Panc1 (cell line): ENCODE data around the gene IVD. TPM values are rescaled to one million over a fixed set of nuclear protein-coding genes. Genes with fewer than 3 reads are reported as not detected.

Source experiments
- ATAC-seq: fragments of 200-7000 bp; cut with Tn5 transposase; 2 replicates; pipeline ENCODE4 v1.9.1; 2020; ENCODE audit warnings: mild to moderate bottlenecking, moderate library complexity
- BruUV-seq: library from RNA; stranded (reverse); fragments of 400-500 nt; replicated peaks from 2 replicates; lab custom pipeline; 2021; lab: Mats Ljungman, UMichigan
- CTCF ChIA-PET: fragments of 300-600 bp; sonication (Branson Sonifier 250); formaldehyde crosslinking; loops from one replicate; lab custom pipeline; 2022; ENCODE audit warnings: antibody characterized with exemption; lab: Charles Lee
- POLR2A ChIA-PET: fragments of 300-600 bp; sonication (Branson Sonifier 250); formaldehyde crosslinking; loops from one replicate; lab custom pipeline; 2022; ENCODE audit warnings: antibody characterized with exemption; lab: Charles Lee
- DNase-seq: peaks from one replicate; pipeline ENCODE4 v3.0.0-alpha.2; 2010; ENCODE audit warnings: low read depth, low spot score
- H3K27ac ChIP-seq: 2 replicates; pipeline ENCODE4 v1.5.1; 2011; ENCODE audit warnings: mild to moderate bottlenecking, low read length, inconsistent platforms
- H3K27me3 ChIP-seq: fragments of 200-500 bp; sonication (Bioruptor generic); 2 replicates; pipeline ENCODE4 v1.6.0; 2014; ENCODE audit warnings: low read length, inconsistent platforms; ENCODE audit not compliant: control insufficient read depth, insufficient read depth
- H3K36me3 ChIP-seq: fragments of 200-500 bp; sonication (Bioruptor generic); 2 replicates; pipeline ENCODE4 v1.5.1; 2014; ENCODE audit warnings: inconsistent platforms, mild to moderate bottlenecking, low read length, moderate library complexity; ENCODE audit not compliant: control insufficient read depth, insufficient read depth
- H3K4me1 ChIP-seq: 2 replicates; pipeline ENCODE4 v1.5.1; 2011; ENCODE audit warnings: inconsistent platforms, mild to moderate bottlenecking, low read length, moderate library complexity; ENCODE audit not compliant: control insufficient read depth, insufficient read depth
- H3K4me3 ChIP-seq, 2 experiments: 2 replicates each; pipeline ENCODE4 v1.5.1; 2011 to 2012; ENCODE audit warnings: low read depth in 2 of 2, low read length in 2 of 2, mild to moderate bottlenecking in 2 of 2, inconsistent platforms in 1 of 2, moderate library complexity in 1 of 2
- H3K9me3 ChIP-seq: fragments of 200-500 bp; sonication (Bioruptor generic); 2 replicates; pipeline ENCODE4 v1.5.1; 2014; ENCODE audit warnings: low read depth, mild to moderate bottlenecking, inconsistent platforms, low read length, moderate library complexity; ENCODE audit not compliant: control insufficient read depth, insufficient read depth
- POLR2AphosphoS5 ChIP-seq: IDR thresholded peaks from 2 replicates; pipeline ENCODE4 v1.6.1; 2012; ENCODE audit warnings: mild to moderate bottlenecking, low read depth, low read length, moderate library complexity
- REST ChIP-seq, 2 experiments: IDR thresholded peaks; 2 replicates each; pipeline ENCODE4 v1.6.1; 2011 to 2012; ENCODE audit warnings: low read depth in 2 of 2, control low read depth in 1 of 2, low read length in 1 of 2, mild to moderate bottlenecking in 1 of 2, moderate library complexity in 1 of 2; ENCODE audit not compliant: insufficient read depth in 1 of 2
- SIN3A ChIP-seq: IDR thresholded peaks from 2 replicates; pipeline ENCODE4 v1.6.1; 2012; ENCODE audit warnings: low read depth, mild to moderate bottlenecking, low read length, moderate library complexity, borderline replicate concordance; ENCODE audit not compliant: insufficient read depth
- TCF7L2 ChIP-seq: IDR thresholded peaks from 2 replicates; pipeline ENCODE4 v1.6.1; 2011; ENCODE audit warnings: mild to moderate bottlenecking, low read depth, low read length, inconsistent platforms
- in situ Hi-C: cut with HindIII; loops from 2 replicates; pipeline ENCODE4 v1.10.0; 2016; ENCODE audit warnings: low sequenced_read_pairs, low pct_unique_long_range_greater_than_20kb
- intact Hi-C: fragments of 100-400 bp; cut with micrococcal nuclease; formaldehyde crosslinking; loops from one replicate; pipeline ENCODE4 v1.10.0; 2022; ENCODE audit not compliant: unreplicated experiment
- total RNA-seq: library from RNA; stranded (reverse); gene quantifications from one replicate; pipeline ENCODE4 v1.2.1, GENCODE V29; 2021; ENCODE audit not compliant: unreplicated experiment
- TF ChIP-seq, protein P1 (sequence below): fragments of 450-650 bp; IDR thresholded peaks from 2 replicates; pipeline ENCODE4 v1.5.1; 2017; ENCODE audit warnings: mild to moderate bottlenecking

Gene IVD
- total RNA-seq, 1 experiment from 2014 or later: 74.6 TPM

- Histone ChIP-seq H3K27me3 (no peaks in the 10 kb centered on the region), H3K4me3 (no peak overlapping the region), H3K9me3 (no peaks in the 10 kb centered on the region), H3K36me3 (no peaks in the 10 kb centered on the region), H3K27ac (no peak overlapping the region), H3K4me1 (no peaks in the 10 kb centered on the region)
- intact Hi-C loops: no loop called here
- POLR2A ChIA-PET: no interaction called here
- no peak for TF ChIP-seq REST (IDR thresholded peaks at IDR 0.05; ENCODE audit: insufficient read depth in 1 of 2, low read depth in 2 of 2, low read length in 1 of 2)
- no peak for TF ChIP-seq TCF7L2
- TF ChIP-seq, protein P1, sequence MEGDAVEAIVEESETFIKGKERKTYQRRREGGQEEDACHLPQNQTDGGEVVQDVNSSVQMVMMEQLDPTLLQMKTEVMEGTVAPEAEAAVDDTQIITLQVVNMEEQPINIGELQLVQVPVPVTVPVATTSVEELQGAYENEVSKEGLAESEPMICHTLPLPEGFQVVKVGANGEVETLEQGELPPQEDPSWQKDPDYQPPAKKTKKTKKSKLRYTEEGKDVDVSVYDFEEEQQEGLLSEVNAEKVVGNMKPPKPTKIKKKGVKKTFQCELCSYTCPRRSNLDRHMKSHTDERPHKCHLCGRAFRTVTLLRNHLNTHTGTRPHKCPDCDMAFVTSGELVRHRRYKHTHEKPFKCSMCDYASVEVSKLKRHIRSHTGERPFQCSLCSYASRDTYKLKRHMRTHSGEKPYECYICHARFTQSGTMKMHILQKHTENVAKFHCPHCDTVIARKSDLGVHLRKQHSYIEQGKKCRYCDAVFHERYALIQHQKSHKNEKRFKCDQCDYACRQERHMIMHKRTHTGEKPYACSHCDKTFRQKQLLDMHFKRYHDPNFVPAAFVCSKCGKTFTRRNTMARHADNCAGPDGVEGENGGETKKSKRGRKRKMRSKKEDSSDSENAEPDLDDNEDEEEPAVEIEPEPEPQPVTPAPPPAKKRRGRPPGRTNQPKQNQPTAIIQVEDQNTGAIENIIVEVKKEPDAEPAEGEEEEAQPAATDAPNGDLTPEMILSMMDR: no peak
- TF ChIP-seq POLR2AphosphoS5: no peak
- no peak for TF ChIP-seq SIN3A
- no peak for DNase-seq
- no peak for ATAC-seq
- BruUV-seq: no TSS peak
- CTCF ChIA-PET: no interaction called here
- in situ Hi-C loops: no loop called here
Observed at GRCh38 chr15:40364251-40364650, 41.3 kb upstream of the IVD start.

DNA sequence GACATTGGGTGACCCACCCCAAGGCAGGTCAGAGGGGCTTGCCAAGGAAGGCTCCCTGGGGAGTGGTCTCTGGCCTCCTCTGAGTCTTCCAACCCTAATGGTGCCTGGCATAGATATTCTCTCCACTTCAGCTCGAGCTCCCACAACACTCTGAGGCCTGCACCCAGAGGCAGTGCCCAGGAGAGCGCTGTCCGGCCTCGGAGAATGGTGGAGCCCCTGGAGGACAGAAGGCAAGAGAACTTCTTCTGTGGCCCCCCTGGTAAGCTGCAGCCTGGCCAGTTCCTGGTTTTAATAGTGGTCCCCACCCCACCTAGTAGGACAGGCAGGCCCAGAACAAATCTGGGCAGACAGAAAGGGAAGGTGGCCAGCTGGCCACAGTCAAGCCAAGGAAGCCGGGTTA is 40.6 kb upstream of the IVD start:
- H3K27me3 ChIP-seq: no peaks in the 10 kb centered on the region
- POLR2A ChIA-PET: interaction anchor here (0.5 kb wide), 1 partner anchor 120 kb away, joined by 3 read pairs; no protein-coding TSS in a partner anchor
- no peak for DNase-seq
- H3K4me3 ChIP-seq: no peak overlapping the region
- intact Hi-C loops: no loop called here
- no peak for ATAC-seq
- H3K4me1 ChIP-seq: no peaks in the 10 kb centered on the region
- no peaks in the 10 kb centered on the region for H3K36me3 ChIP-seq
- TF ChIP-seq REST (IDR thresholded peaks at IDR 0.05; ENCODE audit: insufficient read depth in 1 of 2, low read depth in 2 of 2, low read length in 1 of 2): no peak
- no peak for TF ChIP-seq SIN3A
- TF ChIP-seq, protein P1: no peak
- TF ChIP-seq TCF7L2: no peak
- TF ChIP-seq POLR2AphosphoS5: no peak
- no peaks in the 10 kb centered on the region for H3K9me3 ChIP-seq
- in situ Hi-C loops: no loop called here
- BruUV-seq: no TSS peak
- CTCF ChIA-PET: interaction anchor here (0.7 to 1.2 kb wide), 2 partner anchors 21 to 57 kb away, joined by 3 read pairs; no protein-coding TSS in a partner anchor
- H3K27ac ChIP-seq: no peak overlapping the region
